Rectal smooth muscle tissue (tissue), 1 donor: ENCODE results near the gene HAUS2.
A peak's percentile ranks its signal among the peaks of the same experiment; 100 is the strongest.
"Not testable (repeated sequence)": the region's sequence is repeated elsewhere in the genome, so short reads cannot be mapped to it uniquely, and the experiment has no call there.

Source experiments
- H3K27ac ChIP-seq: one replicate; pipeline ENCODE4 v1.7.0; 2013; ENCODE audit warnings: low read depth, low read length, inconsistent platforms
- H3K27me3 ChIP-seq: one replicate; pipeline ENCODE4 v1.7.0; 2013; ENCODE audit warnings: low read length; ENCODE audit not compliant: control insufficient read depth, insufficient read depth
- H3K36me3 ChIP-seq: one replicate; pipeline ENCODE4 v1.7.0; 2013; ENCODE audit warnings: low read length; ENCODE audit not compliant: control insufficient read depth, insufficient read depth
- H3K4me1 ChIP-seq: one replicate; pipeline ENCODE4 v1.7.0; 2013; ENCODE audit warnings: low read length; ENCODE audit not compliant: control insufficient read depth, insufficient read depth
- H3K4me3 ChIP-seq: one replicate; pipeline ENCODE4 v1.7.0; 2013; ENCODE audit warnings: low read length
- H3K9ac ChIP-seq: one replicate; pipeline ENCODE4 v1.7.0; 2013; ENCODE audit warnings: low read length

HAUS2 gene

DNA sequence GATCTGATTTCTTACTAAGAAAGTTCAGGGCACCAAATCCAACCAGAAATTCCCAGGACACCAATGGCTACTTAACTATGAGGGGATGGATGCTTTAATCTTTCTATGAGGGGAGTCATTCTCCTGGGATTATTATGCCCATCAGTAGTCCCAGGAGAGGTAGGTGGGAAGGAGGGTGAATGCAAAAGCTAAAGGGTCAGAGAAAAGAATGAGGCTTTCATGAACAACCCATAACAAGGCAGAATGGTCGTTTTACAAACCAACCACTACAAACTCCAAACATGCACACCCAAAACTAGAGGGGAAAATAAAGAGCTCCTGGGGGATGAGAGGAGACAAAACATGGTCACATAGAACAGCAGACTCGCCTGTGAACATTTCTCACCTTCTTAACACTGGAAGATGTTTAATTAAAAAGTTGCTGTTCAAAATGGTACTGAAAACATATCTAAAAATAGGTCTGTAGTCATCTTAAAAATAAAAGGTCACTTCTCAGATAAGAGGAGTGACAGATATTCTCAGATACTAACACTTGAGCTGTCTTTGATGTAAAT, 30.4 kb downstream of the HAUS2 start:
- Histone ChIP-seq H3K4me3 (no peak overlapping the region), H3K9ac (no peak overlapping the region), H3K4me1 (peaks cover 36% of the 10 kb centered on the region), H3K27ac (no peak overlapping the region), H3K36me3 (no peaks in the 10 kb centered on the region), H3K27me3 (no peaks in the 10 kb centered on the region)

DNA sequence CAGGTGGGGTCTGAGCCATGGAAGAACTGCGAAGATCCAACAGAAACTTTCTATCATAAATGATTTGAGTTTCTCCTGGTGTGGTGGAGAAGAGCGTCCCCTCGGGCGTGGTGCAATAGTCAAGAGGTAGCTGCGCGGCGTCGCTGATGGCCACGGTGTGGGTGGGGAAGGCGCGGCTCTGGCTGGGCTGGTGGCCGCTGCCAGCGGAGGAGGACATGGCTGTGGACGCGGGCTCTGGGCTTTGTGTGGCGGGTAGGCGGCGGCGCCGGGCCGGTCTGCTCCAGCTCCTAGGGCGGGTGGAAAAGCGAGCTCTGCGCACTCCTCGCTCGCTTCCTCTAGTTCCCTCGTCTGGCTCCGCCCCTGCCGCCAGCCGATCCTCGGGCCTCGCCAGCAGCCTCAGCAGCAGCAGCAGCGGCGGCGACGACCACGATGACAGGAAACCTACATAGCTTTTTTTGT, 32.7 kb downstream of the HAUS2 start:
- H3K36me3 ChIP-seq: no peaks in the 10 kb centered on the region
- H3K9ac ChIP-seq: peak overlapping the region; percentile 66
- peak overlapping the region; percentile 91 for H3K27ac ChIP-seq
- no peaks in the 10 kb centered on the region for H3K27me3 ChIP-seq
- H3K4me1 ChIP-seq: peaks cover 39% of the 10 kb centered on the region
- H3K4me3 ChIP-seq: peak overlapping the region; percentile 68

- Histone ChIP-seq H3K4me3 (peak overlapping the region; percentile 44), H3K27me3 (no peaks in the 10 kb centered on the region), H3K9ac (peak overlapping the region; percentile 18), H3K4me1 (peaks cover 29% of the 10 kb centered on the region), H3K36me3 (no peaks in the 10 kb centered on the region), H3K27ac (peak overlapping the region; percentile 91)
Measured at GRCh38 chr15:42582569-42583375, 34.1 kb downstream of the HAUS2 start.

DNA sequence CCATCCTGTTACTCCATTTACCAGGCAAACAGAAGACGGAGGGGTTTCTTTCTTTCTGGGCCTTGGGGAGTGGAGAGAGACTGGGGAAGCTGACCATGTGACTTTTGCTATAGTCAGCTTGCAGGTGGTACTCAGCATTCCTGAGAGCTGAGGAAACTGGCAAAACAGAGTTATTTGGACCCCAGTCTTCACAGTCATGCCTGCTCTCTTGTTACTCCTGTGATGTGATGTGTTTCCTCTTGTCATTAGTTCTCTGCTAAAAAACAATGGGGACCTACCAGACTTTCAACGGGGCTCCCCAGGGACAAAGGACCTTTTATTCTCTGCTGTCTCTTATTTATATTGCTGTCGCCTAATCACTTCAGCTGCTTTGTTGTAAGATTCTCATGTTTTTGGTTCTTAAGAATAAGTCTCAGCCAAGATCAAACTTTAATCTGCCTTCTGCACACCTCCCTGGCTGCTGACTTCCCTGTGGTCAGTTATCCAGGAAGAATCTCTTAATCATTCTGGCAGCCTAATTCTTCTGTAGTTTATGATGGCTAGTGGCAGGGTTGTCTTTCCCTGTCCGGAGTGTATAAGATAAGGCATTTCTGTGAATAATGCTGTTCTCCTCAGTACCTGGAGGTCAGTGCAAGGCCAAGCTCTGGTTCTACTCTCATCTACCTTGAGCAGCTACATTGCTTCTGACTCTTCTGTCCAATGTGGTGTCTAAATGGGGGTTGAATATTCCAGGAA, 35.6 kb downstream of the HAUS2 start:
- Histone ChIP-seq H3K27ac (peak overlapping the region; percentile 91), H3K4me3 (peak overlapping the region; percentile 44), H3K4me1 (peaks cover 29% of the 10 kb centered on the region), H3K36me3 (no peaks in the 10 kb centered on the region), H3K9ac (no peak overlapping the region), H3K27me3 (no peaks in the 10 kb centered on the region)

DNA sequence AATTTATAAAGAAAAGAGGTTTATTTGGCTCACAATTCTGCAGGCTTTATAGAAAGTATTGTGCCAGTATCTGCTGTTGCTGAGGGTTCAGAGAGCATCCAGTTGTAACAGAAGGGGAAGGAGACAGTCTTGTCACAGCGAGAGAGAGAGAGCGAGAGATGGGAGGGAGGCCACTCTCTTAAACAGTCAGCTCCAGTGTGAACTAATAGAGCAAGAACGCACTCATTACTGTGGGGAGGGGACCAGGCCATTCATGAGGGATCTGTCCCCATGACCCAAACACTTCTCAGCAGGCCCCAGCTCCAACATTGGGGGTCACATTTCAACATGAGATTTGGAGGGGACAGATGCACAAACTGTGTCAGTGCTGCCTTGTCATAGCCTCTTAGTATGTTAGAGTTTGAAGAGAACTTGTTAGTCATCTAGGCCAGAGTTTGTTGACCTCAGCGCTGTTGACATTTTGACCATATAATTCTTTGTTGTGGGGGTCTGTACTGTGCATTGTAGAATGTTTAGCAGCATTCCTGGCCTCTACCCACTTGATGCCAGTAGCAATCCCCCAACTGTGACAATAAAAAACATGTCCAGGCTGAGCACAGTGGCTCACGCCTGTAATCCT, 42.1 kb downstream of the HAUS2 start:
- Histone ChIP-seq H3K36me3 (no peaks in the 10 kb centered on the region), H3K27ac (peak overlapping the region; percentile 30), H3K27me3 (no peaks in the 10 kb centered on the region), H3K4me1 (peaks cover 20% of the 10 kb centered on the region), H3K4me3 (no peak overlapping the region), H3K9ac (no peak overlapping the region)

DNA sequence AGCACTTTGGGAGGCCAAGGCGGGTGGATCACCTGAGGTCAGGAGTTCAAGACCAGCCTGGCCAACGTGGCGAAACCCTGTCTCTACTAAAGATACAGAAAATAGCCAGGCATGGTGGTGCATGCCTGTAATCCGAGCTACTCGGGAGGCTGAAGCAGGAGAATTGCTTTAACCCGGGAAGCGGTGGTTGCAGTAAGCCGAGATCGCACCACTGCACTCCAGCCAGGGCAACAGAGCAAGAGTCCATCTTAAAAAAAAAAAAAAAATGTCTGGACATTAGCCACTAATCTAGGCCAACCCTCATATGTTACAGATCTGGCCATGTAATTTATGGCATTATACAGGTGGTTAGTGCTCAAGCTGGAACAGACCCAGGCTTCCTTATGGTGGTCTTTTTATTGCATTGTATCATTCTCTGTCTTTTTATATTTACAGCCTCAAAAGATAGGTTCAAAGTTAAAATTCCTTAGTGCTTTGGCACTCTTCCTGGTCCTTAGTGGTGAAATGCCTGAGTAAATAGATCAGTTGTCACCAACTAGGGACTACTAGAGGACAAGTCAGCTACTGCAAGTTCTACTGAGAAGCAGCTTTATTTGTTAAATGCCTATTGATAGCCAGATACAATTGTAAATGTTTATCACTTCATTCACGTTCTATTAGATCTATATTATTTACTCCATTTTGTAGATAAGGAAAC, 42.7 kb downstream of the HAUS2 start:
- H3K4me1 ChIP-seq: peaks cover 27% of the 10 kb centered on the region
- no peak overlapping the region for H3K9ac ChIP-seq
- no peaks in the 10 kb centered on the region for H3K27me3 ChIP-seq
- no peak overlapping the region for H3K4me3 ChIP-seq
- no peaks in the 10 kb centered on the region for H3K36me3 ChIP-seq
- peak overlapping the region; percentile 30 for H3K27ac ChIP-seq

- H3K27ac ChIP-seq: peak overlapping the region; percentile 44
- H3K4me3 ChIP-seq: no peak overlapping the region
- no peak overlapping the region for H3K9ac ChIP-seq
- H3K36me3 ChIP-seq: no peaks in the 10 kb centered on the region
- H3K4me1 ChIP-seq: peaks cover 29% of the 10 kb centered on the region
- no peaks in the 10 kb centered on the region for H3K27me3 ChIP-seq
Measured at GRCh38 chr15:42592716-42593115, 44.1 kb downstream of the HAUS2 start.

DNA sequence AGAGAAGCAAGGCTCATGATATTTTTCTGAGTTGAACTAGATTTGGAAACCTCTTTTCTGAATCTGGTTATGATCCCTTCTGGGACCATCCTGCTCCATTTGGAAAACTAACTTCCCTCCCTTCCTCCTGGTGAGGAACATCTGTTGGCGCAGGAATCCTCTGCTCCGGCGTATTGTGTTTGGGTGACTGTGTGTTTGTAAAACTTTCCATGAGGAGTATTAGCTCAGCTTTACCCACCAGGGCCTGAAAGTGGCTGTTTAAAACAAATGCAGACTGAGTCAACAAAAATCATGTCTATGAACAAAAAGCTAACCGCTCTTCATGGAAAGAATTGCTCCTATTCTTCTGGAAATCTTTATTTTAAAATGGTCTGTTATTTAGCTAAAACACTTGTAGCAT, 44.5 kb downstream of the HAUS2 start:
- no peaks in the 10 kb centered on the region for H3K27me3 ChIP-seq
- H3K36me3 ChIP-seq: no peaks in the 10 kb centered on the region
- H3K9ac ChIP-seq: no peak overlapping the region
- H3K27ac ChIP-seq: peak overlapping the region; percentile 44
- H3K4me3 ChIP-seq: no peak overlapping the region
- peaks cover 29% of the 10 kb centered on the region for H3K4me1 ChIP-seq

- Histone ChIP-seq H3K27ac (peak overlapping the region; percentile 59), H3K9ac (no peak overlapping the region), H3K36me3 (no peaks in the 10 kb centered on the region), H3K4me1 (peaks cover 29% of the 10 kb centered on the region), H3K27me3 (no peaks in the 10 kb centered on the region), H3K4me3 (no peak overlapping the region)
Measured at GRCh38 chr15:42594095-42594494, 45.5 kb downstream of the HAUS2 start.

DNA sequence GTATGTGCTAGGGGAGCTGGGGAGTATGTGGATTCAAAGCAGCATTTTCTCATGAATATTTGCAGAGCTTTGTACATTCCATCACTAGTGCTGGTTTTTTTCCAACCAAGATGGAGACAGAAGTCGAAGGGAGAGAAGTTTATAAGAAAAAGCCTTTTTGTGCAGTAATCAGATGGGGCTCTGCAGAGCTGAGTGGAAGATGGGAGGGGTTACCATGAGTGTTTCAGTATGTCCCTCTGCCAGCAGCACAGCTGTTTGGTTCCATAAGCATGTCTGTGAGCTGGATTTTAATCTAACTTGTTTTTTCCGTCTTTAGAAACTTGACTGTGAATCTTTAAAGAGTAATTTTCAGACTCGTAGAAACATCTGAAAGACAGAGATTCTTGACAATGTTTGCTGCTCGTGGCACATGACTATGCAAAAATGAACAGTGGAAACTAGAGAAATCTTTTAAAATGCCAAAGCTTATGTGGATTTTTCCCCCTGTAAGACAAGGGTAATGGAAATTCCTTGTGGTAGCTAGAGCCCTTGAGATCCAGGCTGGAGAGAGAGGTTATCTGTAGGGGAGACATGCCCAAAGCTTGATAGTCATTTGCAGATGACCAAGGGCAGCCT, 47.1 kb downstream of the HAUS2 start:
- Histone ChIP-seq H3K4me1 (peaks cover 29% of the 10 kb centered on the region), H3K4me3 (no peak overlapping the region), H3K36me3 (no peaks in the 10 kb centered on the region), H3K27me3 (no peaks in the 10 kb centered on the region), H3K9ac (no peak overlapping the region), H3K27ac (peak overlapping the region; percentile 71)

- not testable (repeated sequence) for H3K27ac ChIP-seq, H3K36me3 ChIP-seq, H3K9ac ChIP-seq, H3K4me3 ChIP-seq, H3K27me3 ChIP-seq
- H3K4me1 ChIP-seq: peaks cover 15% of the 10 kb centered on the region
Measured at GRCh38 chr15:42601316-42601715, 52.7 kb downstream of the HAUS2 start.
